ENCODE data around the gene SMARCE1.

The SMARCE1 gene

GRCh38 chr17:40582328-40582901 is 65.2 kb downstream of the SMARCE1 start:
- DNase-seq (ENCODE audit: low read depth in 3 of 3) = no peak

GRCh38 chr17:40580140-40580539 is 67.5 kb downstream of the SMARCE1 start:
- no peak for DNase-seq (ENCODE audit: low read depth in 3 of 3)

GRCh38 chr17:40579471-40579870 is 68.1 kb downstream of the SMARCE1 start:
- no peak for DNase-seq (ENCODE audit: low read depth in 3 of 3)

- DNase-seq (ENCODE audit: low read depth in 3 of 3) = no peak
These were observed 70.0 kb downstream of the SMARCE1 start for GRCh38 chr17:40577611-40578065.

GRCh38 chr17:40576113-40576740 is 71.4 kb downstream of the SMARCE1 start:
- no peak for DNase-seq (ENCODE audit: low read depth in 3 of 3)

Measured in stimulated activated CD4-positive, alpha-beta T cell treated with anti-CD3 and anti-CD28 coated beads, TNF-alpha, amount 100 ng/mL, for 48 hours (primary cell).